Middle frontal gyrus (tissue), 1 donor: Measurements from ENCODE around the gene SPOCK1.

Source experiments
- DNase-seq: peaks from one replicate; pipeline ENCODE4 v3.0.0-alpha.2; 2015; ENCODE audit warnings: low spot score; ENCODE audit errors: extremely low spot score

Gene SPOCK1

GRCh38 chr5:137492331-137492730, 6.8 kb downstream of the SPOCK1 start:
- no peak for DNase-seq

DNA sequence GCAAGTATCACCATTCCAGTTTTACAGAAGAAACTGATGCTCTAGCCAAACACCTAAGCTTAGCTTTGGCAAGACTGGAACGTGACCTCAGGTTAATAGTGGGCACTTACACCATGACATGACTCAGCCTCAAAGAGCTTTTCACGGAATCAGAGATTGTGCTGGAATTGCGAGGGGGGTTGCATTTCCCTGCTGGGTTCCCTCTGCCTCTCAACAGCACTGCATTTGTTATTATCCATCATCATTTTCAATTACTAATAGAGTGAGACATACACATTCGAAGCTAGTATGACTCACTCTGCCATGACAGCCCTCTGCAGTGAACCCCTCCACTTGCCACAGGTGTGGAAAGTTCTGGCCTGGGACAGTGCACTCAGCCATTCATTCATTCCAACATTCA, 8.0 kb downstream of the SPOCK1 start:
- DNase-seq = no peak

DNA sequence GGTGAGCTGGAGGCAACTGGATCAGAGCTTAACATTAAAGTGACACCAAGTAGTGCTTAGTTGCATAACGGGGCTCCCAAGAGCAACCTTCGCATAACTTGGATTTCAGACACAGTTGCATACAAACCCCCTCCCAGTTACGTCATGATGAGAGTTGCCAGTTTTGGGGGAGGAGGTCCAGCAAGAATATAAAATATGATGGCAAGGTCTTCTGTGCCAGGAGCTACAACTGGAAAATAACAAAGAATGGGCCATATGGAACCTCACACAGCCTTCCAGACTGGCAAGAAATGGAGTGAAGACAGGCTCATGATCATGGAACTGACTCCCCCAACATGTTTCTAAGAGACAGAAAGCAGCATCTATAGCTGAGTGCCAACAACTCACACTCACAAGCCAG, 8.5 kb downstream of the SPOCK1 start:
- DNase-seq = no peak

DNA sequence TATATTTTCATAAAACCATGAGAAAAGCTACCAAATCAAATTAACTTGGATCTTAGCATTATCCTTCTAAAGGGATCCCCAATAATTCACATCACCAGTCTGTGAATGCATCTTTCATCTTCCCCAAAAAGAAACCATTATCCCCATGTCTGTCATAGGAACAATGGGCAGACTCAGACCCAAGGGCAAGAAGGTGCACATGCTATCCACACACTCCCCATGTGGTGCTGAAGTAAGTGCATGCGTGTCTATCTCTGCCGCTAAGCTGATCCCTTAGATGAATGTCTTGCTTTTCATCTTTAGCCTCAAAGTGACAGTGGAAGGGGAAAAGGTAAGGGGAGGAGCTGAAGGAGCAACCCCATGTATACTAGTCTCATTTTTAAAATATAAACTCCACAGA, 10.2 kb downstream of the SPOCK1 start:
- no peak for DNase-seq

GRCh38 chr5:137488516-137488915, 10.6 kb downstream of the SPOCK1 start:
- DNase-seq = no peak

GRCh38 chr5:137487600-137487999, 11.5 kb downstream of the SPOCK1 start:
- DNase-seq = no peak

DNA sequence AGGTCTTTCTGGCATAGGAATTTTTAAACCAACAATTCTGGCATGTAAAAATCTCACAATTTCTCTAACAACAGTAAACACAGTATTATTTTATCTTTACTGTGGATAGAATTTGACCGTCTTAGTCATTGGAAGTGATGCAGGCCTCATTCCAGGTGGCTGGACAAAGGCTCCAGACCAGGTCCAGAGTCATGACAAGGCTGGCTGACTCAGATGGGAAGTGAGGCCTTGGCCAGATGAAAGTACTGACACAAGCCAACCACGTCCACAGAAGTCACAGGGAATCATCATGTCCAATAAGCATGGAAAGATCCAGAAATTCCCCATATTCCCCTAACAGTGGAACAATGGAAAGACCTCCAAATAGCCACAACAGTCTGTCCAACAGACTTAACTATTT, 12.4 kb downstream of the SPOCK1 start:
- no peak for DNase-seq

- no peak for DNase-seq
Observed at GRCh38 chr5:137481596-137481995, 17.5 kb downstream of the SPOCK1 start.

- DNase-seq = no peak
Observed at GRCh38 chr5:137478043-137478442, 21.1 kb downstream of the SPOCK1 start.

DNA sequence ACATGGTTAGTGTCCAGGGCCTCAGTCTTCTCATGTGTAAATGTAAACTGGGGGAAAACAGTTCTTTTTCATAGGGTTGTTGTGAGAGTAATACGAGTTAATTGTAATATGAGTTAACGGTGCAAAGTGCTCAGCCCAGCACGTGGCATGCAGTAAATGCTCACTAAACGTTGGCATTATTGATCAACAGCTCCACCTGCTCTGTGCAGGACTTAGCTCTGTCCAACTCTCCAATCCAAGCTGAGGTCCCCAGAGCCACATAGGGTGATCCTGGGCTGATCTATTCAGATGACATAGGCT, 28.3 kb downstream of the SPOCK1 start:
- no peak for DNase-seq

- no peak for DNase-seq
Observed at GRCh38 chr5:137470111-137470920, 28.8 kb downstream of the SPOCK1 start.

- no peak for DNase-seq
Observed at GRCh38 chr5:137466889-137467288, 32.2 kb downstream of the SPOCK1 start.

- no peak for DNase-seq
Observed at GRCh38 chr5:137465930-137466329, 33.2 kb downstream of the SPOCK1 start.

GRCh38 chr5:137462816-137463520, 36.2 kb downstream of the SPOCK1 start:
- no peak for DNase-seq

DNA sequence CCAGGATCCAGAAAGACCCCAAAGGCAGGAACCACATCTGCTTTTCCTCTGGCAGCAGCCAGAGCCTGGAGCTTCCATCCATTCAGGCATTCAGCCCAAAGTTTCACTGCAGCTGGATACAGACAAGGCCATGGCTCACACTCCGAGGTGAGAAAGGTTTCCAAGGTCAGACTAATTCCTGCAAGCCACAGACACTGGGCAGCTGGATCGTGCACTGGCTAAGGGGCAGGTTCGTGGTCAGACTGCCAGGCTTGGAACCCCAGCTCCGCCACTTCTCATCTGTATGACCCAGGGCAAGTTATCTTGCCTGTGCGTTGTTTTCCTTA, 36.9 kb downstream of the SPOCK1 start:
- DNase-seq = no peak

- no peak for DNase-seq
Observed at GRCh38 chr5:137461391-137462264, 37.5 kb downstream of the SPOCK1 start.

DNA sequence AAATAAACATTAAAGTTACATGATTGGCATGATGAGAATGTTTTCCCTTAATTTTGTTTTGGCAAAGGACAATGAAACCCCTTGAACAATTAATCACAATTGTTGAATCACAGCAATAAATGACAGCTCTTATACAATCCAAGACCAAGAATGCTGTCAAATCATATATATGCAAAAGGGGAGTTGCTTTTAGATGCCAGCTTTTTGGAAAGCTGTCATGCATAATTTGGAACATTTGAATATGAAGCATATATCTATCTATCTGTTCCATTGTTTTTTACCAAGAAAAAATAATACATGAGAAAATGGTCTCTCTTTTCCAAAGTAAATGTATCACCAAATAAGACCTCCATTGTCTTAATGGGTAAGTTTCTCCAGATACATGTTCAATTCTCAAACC, 44.5 kb downstream of the SPOCK1 start:
- no peak for DNase-seq

GRCh38 chr5:137453483-137454080, 45.5 kb downstream of the SPOCK1 start:
- no peak for DNase-seq

DNA sequence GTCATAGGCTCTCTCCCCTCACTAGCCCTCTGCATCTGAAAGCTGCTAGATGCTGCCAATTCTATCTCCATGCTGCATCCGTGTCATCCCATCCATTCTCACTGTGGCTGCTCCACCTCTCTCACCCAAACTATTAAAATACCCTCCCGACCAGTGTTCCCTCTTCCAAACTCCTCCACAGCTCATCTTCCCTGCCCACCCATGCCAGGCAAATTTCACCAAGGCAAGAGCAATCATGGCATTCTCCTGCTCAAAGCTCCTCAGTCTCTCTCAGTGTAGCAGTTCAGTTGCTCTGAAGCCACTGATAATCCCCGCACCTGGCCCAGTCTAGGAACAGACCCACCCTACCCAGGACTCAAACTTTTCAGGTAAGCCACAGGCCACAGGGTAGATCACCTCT, 48.4 kb downstream of the SPOCK1 start:
- no peak for DNase-seq

DNA sequence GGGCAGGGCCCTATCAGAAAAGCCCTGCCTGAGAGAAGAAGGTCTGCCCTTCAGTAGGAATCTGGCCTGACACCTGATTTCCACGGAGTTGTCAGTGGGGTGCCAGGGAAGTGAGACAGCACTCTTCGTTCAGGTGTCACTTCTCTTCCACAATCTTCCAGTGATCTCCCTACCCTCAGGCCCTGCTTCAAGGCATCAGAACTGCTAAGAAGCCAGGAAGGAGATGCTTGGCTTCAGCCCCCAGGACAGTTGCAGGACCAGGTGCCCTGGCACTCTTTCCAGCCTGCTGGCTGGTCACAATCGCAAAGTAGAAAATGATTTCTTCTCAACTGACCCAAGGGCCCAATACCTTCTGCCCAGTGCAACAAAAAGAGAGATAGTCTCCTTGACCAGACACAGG, 50.3 kb downstream of the SPOCK1 start:
- no peak for DNase-seq

GRCh38 chr5:137446615-137447014, 52.5 kb downstream of the SPOCK1 start:
- no peak for DNase-seq

- no peak for DNase-seq
Observed at GRCh38 chr5:137446151-137446550, 53.0 kb downstream of the SPOCK1 start.
